ENCODE data around the gene LSM14B. TPM values are rescaled to one million over a fixed set of nuclear protein-coding genes. Genes with fewer than 3 reads are reported as not detected.

The LSM14B gene
- total RNA-seq, 2 donors from 2014 or later = 37.2 to 45.3 TPM

DNA sequence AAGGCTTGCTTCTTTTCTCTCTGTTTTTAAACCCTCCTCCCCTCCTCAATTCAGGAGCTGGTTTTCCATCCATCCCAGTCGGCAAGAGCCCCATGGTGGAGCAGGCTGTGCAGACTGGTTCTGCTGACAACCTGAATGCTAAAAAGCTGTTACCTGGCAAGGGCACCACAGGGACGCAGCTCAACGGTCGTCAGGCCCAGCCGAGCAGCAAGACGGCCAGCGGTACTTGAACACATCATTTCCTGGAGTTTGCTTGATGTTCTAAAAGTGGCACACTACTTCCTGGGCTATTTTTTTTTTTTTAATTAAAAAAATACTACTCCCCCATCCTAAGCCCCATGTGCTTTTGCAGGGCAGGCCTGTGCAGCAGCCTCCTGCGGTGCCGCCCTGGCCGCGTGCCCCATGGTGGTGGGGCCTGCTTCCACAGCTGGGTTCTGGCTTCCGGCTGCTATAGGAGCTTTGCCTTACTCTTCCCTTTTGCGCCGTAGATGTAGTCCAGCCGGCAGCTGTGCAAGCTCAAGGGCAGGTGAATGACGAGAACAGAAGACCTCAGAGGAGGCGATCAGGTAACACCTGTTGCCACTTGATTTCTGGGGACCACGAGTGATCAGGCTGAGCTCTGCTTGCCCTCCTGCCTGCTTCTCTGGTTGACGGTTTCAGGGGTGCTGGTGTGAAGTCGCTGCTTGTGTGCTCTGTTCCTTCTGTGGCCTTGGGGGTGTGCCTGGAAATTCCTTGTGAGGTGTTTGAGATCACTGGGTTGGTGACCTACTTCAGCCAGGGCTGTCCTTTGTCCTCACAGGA is 7.7 kb downstream of the LSM14B start:
- H3K36me3 Mint-ChIP-seq (ENCODE audit: insufficient read depth in 2 of 2) = peaks cover 9 to 25% of the 10 kb centered on the region in 2 donors
- ATAC-seq (replicated peaks in 1 of 2) (no peak), DNase-seq (no peak)
- H3K4me3 Mint-ChIP-seq = no peak overlapping the region
- H3K4me1 Mint-ChIP-seq (ENCODE audit: low read depth) = peaks cover 21% of the 10 kb centered on the region
- H3K9me3 Mint-ChIP-seq = no peaks in the 10 kb centered on the region
- H3K27me3 Mint-ChIP-seq (ENCODE audit: low read depth) = no peaks in the 10 kb centered on the region
- H3K27ac Mint-ChIP-seq = no peak overlapping the region

- Mint-ChIP-seq H3K9me3 (no peaks in the 10 kb centered on the region), H3K36me3 (ENCODE audit: insufficient read depth in 2 of 2) (peaks cover 6 to 24% of the 10 kb centered on the region in 2 donors), H3K4me3 (no peak overlapping the region), H3K27ac (peak overlapping the region; percentile 16), H3K4me1 (ENCODE audit: low read depth) (peaks cover 17% of the 10 kb centered on the region), H3K27me3 (ENCODE audit: low read depth) (no peaks in the 10 kb centered on the region)
- DNase-seq (no peak), ATAC-seq (replicated peaks in 1 of 2) (no peak)
These were observed 9.5 kb downstream of the LSM14B start for GRCh38 chr20:62131560-62132320.

DNA sequence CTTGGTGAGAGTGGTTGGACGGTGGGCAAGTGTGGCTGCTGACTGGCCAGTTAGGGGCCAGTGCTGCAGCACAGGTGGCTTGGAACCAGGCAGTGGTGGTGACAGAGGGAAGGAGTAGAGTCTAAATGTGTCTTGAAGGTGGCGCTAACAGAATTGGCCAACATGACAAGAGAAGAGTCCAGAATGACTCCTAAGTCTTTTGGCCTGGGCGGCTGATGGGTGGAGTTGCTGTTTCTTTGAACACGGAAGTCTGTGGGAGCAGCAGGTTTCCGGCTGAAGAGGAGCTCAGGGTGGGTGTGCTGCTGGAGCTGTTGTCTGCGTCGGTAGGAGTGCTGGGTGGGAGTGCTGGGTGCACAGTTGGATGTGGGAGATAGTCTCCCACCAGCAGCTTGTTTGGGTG is 10.1 kb downstream of the LSM14B start:
- Mint-ChIP-seq H3K36me3 (ENCODE audit: insufficient read depth in 2 of 2) (peaks cover 6 to 24% of the 10 kb centered on the region in 2 donors), H3K9me3 (no peaks in the 10 kb centered on the region), H3K4me1 (ENCODE audit: low read depth) (peaks cover 17% of the 10 kb centered on the region), H3K27ac (peak overlapping the region; percentile 16), H3K27me3 (ENCODE audit: low read depth) (no peaks in the 10 kb centered on the region), H3K4me3 (no peak overlapping the region)
- ATAC-seq (replicated peaks in 1 of 2) (no peak), DNase-seq (no peak)

DNA sequence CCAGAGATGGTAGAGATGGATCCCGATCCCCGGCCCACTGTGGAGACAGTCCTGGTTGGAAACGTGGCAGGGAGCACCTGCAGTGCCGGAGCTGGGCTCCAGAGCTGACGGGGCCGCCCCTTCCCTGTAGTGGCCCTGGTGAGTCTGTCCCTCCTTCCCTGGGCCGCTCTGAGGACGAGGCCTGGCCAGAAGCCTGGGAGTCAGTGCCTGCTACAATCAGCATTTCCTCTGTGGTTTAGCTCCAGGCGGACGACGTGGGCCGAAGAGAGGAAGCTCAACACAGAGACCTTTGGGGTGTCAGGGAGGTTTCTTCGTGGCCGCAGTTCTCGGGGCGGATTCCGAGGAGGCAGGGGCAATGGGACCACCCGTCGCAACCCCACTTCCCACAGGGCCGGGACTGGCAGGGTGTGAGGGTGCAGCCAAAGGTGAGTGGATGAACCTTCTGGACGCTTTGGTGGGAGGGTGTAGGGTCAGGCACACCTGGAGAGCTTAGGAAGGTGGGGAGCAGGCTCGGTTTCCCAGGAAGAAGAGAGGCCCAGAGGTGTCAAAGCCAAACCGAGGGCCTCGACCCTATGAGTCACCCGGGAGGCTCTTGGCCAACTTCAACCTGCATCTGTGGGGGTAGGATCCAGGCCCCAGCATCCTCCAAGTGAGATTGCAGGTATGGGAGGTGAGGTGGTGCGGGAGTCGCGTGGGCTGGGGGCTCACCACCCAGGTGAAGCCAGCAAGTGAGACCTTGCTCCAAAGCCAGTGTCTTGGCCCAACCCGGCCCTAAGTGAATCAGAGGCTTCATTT is 11.0 kb downstream of the LSM14B start:
- Mint-ChIP-seq H3K9me3 (no peaks in the 10 kb centered on the region), H3K4me3 (no peak overlapping the region), H3K27me3 (ENCODE audit: low read depth) (no peaks in the 10 kb centered on the region), H3K4me1 (ENCODE audit: low read depth) (peaks cover 20% of the 10 kb centered on the region), H3K36me3 (ENCODE audit: insufficient read depth in 2 of 2) (peaks cover 9 to 27% of the 10 kb centered on the region in 2 donors), H3K27ac (no peak overlapping the region)
- ATAC-seq (replicated peaks in 1 of 2) (peak in 1 of 2 donors; percentile 20), DNase-seq (no peak)

DNA sequence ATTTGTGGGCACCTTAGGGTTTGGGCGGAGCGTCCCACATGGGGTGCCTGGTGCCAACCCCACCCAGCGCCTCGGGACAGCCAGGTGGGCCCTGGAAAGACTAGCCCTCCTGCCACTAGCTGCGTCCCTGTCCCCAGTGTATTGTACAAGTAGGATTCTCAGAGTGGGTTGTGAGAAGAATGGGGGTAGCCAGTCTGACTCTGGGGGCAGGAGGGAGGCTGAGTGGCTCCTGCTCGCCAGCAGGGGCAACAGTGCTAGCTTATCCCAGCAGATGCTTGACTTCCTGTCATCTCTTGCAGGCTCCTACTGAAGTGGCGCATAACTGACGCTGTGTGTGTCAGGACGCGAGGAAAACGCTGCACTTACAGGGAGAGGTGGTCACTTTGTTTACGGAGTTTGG is 11.6 kb downstream of the LSM14B start:
- Mint-ChIP-seq H3K9me3 (no peaks in the 10 kb centered on the region), H3K4me1 (ENCODE audit: low read depth) (peaks cover 22% of the 10 kb centered on the region), H3K27me3 (ENCODE audit: low read depth) (no peaks in the 10 kb centered on the region), H3K36me3 (ENCODE audit: insufficient read depth in 2 of 2) (peaks cover 10 to 30% of the 10 kb centered on the region in 2 donors), H3K4me3 (no peak overlapping the region), H3K27ac (no peak overlapping the region)
- no peak for ATAC-seq (replicated peaks in 1 of 2)
- no peak for DNase-seq

GRCh38 chr20:62134735-62135231 is 12.5 kb downstream of the LSM14B start:
- H3K9me3 Mint-ChIP-seq = no peaks in the 10 kb centered on the region
- H3K4me3 Mint-ChIP-seq = no peak overlapping the region
- no peak for DNase-seq
- H3K4me1 Mint-ChIP-seq (ENCODE audit: low read depth) = peaks cover 22% of the 10 kb centered on the region
- peaks cover 10 to 36% of the 10 kb centered on the region in 2 donors for H3K36me3 Mint-ChIP-seq (ENCODE audit: insufficient read depth in 2 of 2)
- no peaks in the 10 kb centered on the region for H3K27me3 Mint-ChIP-seq (ENCODE audit: low read depth)
- no peak for ATAC-seq (replicated peaks in 1 of 2)
- no peak overlapping the region for H3K27ac Mint-ChIP-seq

DNA sequence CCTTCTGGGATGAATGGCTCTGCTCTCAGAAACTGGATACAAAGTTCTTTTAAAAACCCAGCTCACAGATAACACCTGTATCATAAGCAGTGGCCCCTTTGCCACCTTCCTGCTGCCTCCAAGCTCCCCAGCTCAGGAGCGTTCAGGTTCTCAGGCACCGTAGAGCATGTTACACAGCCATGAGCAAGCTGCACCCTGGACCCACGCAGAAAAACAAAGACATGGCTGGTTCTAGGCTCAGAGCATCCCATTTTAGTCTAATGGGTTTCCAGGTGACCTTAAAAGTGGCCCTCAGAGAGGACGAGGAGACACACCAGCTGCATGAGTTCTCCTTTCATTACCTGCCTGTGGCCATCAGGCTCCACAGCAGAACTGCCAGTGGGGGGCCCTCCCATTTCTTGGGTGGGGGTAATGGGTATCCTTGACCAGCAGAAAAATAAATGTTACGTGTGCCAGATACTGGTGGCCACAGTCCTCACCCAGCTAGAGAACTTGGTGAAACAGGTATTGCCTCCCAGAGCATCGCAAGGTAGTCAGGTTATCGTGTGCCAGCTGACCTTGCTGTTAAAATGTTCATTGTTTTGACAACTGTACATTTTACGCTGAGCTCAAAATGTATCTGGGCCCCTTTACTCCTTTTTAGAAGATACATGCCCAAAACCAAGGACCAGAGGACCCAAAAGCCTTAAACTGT is 13.4 kb downstream of the LSM14B start:
- H3K4me1 Mint-ChIP-seq (ENCODE audit: low read depth) = peaks cover 30% of the 10 kb centered on the region
- H3K27me3 Mint-ChIP-seq (ENCODE audit: low read depth) = no peaks in the 10 kb centered on the region
- H3K4me3 Mint-ChIP-seq = no peak overlapping the region
- no peaks in the 10 kb centered on the region for H3K9me3 Mint-ChIP-seq
- peak overlapping the region; percentile 49 for H3K27ac Mint-ChIP-seq
- no peak for ATAC-seq (replicated peaks in 1 of 2)
- H3K36me3 Mint-ChIP-seq (ENCODE audit: insufficient read depth in 2 of 2) = peaks cover 10 to 36% of the 10 kb centered on the region in 2 donors
- no peak for DNase-seq

- peak; percentile 62 to 67 for ATAC-seq (replicated peaks in 1 of 2)
- Mint-ChIP-seq H3K36me3 (ENCODE audit: insufficient read depth in 2 of 2) (peaks cover 10 to 31% of the 10 kb centered on the region in 2 donors), H3K4me3 (no peak overlapping the region), H3K9me3 (no peaks in the 10 kb centered on the region), H3K4me1 (ENCODE audit: low read depth) (peaks cover 38% of the 10 kb centered on the region), H3K27ac (peak overlapping the region; percentile 49), H3K27me3 (ENCODE audit: low read depth) (no peaks in the 10 kb centered on the region)
- peak; percentile 70 to 71 for DNase-seq
These were observed 14.2 kb downstream of the LSM14B start for GRCh38 chr20:62136283-62137091.

GRCh38 chr20:62137092-62137384 is 14.8 kb downstream of the LSM14B start:
- no peak for ATAC-seq (replicated peaks in 1 of 2)
- Mint-ChIP-seq H3K4me1 (ENCODE audit: low read depth) (peaks cover 40% of the 10 kb centered on the region), H3K27ac (no peak overlapping the region)

GRCh38 chr20:62137478-62138203 is 15.4 kb downstream of the LSM14B start:
- peaks cover 10 to 30% of the 10 kb centered on the region in 2 donors for H3K36me3 Mint-ChIP-seq (ENCODE audit: insufficient read depth in 2 of 2)
- peak overlapping the region; percentile 3 for H3K27ac Mint-ChIP-seq
- H3K27me3 Mint-ChIP-seq (ENCODE audit: low read depth) = no peaks in the 10 kb centered on the region
- ATAC-seq (replicated peaks in 1 of 2) (no peak), DNase-seq (no peak)
- peaks cover 38% of the 10 kb centered on the region for H3K4me1 Mint-ChIP-seq (ENCODE audit: low read depth)
- H3K9me3 Mint-ChIP-seq = no peaks in the 10 kb centered on the region
- H3K4me3 Mint-ChIP-seq = no peak overlapping the region

More at GRCh38 chr20:62137092-62137384, 14.8 kb downstream of the LSM14B start:
- Mint-ChIP-seq H3K36me3 (ENCODE audit: insufficient read depth in 2 of 2) (peaks cover 10 to 30% of the 10 kb centered on the region in 2 donors), H3K4me3 (no peak overlapping the region), H3K9me3 (no peaks in the 10 kb centered on the region), H3K27me3 (ENCODE audit: low read depth) (no peaks in the 10 kb centered on the region)
- DNase-seq = no peak

GRCh38 chr20:62138204-62138543 is 15.9 kb downstream of the LSM14B start:
- H3K27me3 Mint-ChIP-seq (ENCODE audit: low read depth) = no peaks in the 10 kb centered on the region
- peaks cover 34% of the 10 kb centered on the region for H3K4me1 Mint-ChIP-seq (ENCODE audit: low read depth)
- DNase-seq (no peak), ATAC-seq (replicated peaks in 1 of 2) (no peak)
- no peak overlapping the region for H3K4me3 Mint-ChIP-seq
- H3K9me3 Mint-ChIP-seq = no peaks in the 10 kb centered on the region
- H3K36me3 Mint-ChIP-seq (ENCODE audit: insufficient read depth in 2 of 2) = peaks cover 10 to 29% of the 10 kb centered on the region in 2 donors
- no peak overlapping the region for H3K27ac Mint-ChIP-seq
